ACHN (cell line): ENCODE measurements around the gene SH3PXD2A.

ENCODE experiments used
- DNase-seq: peaks from one replicate; pipeline ENCODE4 v3.0.0-alpha.2; 2015
- in situ Hi-C: cut with HindIII; loops from 2 replicates; pipeline ENCODE4 v1.10.0; 2017; ENCODE audit warnings: low sequenced_read_pairs, low pct_ligation_motif_present, low pct_unique_long_range_greater_than_20kb

The SH3PXD2A gene

GRCh38 chr10:103803941-103804340, 51.4 kb downstream of the SH3PXD2A start:
- in situ Hi-C loops, result no loop called here
- no peak for DNase-seq

- in situ Hi-C loops, result no loop called here
- no peak for DNase-seq
Observed at GRCh38 chr10:103802637-103803353, 52.6 kb downstream of the SH3PXD2A start.

GRCh38 chr10:103802081-103802480, 53.3 kb downstream of the SH3PXD2A start:
- in situ Hi-C loops, result no loop called here
- no peak for DNase-seq

GRCh38 chr10:103800789-103801540, 54.4 kb downstream of the SH3PXD2A start:
- in situ Hi-C loops, result no loop called here

GRCh38 chr10:103800089-103800488, 55.3 kb downstream of the SH3PXD2A start:
- in situ Hi-C loops, result no loop called here
- DNase-seq, result no peak

More at GRCh38 chr10:103800789-103801540, 54.4 kb downstream of the SH3PXD2A start:
- DNase-seq, result no peak

- in situ Hi-C loops, result no loop called here
- no peak for DNase-seq
Observed at GRCh38 chr10:103799341-103799740, 56.0 kb downstream of the SH3PXD2A start.

GRCh38 chr10:103798511-103798910, 56.9 kb downstream of the SH3PXD2A start:
- DNase-seq, result no peak
- in situ Hi-C loops, result no loop called here

- in situ Hi-C loops, result no loop called here
- DNase-seq, result no peak
Observed at GRCh38 chr10:103797857-103798256, 57.5 kb downstream of the SH3PXD2A start.

GRCh38 chr10:103795634-103796270, 59.6 kb downstream of the SH3PXD2A start:
- DNase-seq, result no peak
- in situ Hi-C loops, result no loop called here

- in situ Hi-C loops, result no loop called here
Observed at GRCh38 chr10:103794996-103795395, 60.4 kb downstream of the SH3PXD2A start.

GRCh38 chr10:103793920-103794883, 61.2 kb downstream of the SH3PXD2A start:
- in situ Hi-C loops, result no loop called here
- no peak for DNase-seq

More at GRCh38 chr10:103794996-103795395, 60.4 kb downstream of the SH3PXD2A start:
- DNase-seq, result no peak

- DNase-seq, result no peak
- in situ Hi-C loops, result no loop called here
Observed at GRCh38 chr10:103793429-103793828, 61.9 kb downstream of the SH3PXD2A start.

- in situ Hi-C loops, result no loop called here
- no peak for DNase-seq
Observed at GRCh38 chr10:103792547-103792946, 62.8 kb downstream of the SH3PXD2A start.

GRCh38 chr10:103791858-103792257, 63.5 kb downstream of the SH3PXD2A start:
- no peak for DNase-seq
- in situ Hi-C loops, result no loop called here

- in situ Hi-C loops, result no loop called here
Observed at GRCh38 chr10:103791291-103791690, 64.1 kb downstream of the SH3PXD2A start.

GRCh38 chr10:103790580-103790979, 64.8 kb downstream of the SH3PXD2A start:
- in situ Hi-C loops, result no loop called here
- DNase-seq, result no peak

More at GRCh38 chr10:103791291-103791690, 64.1 kb downstream of the SH3PXD2A start:
- no peak for DNase-seq

- in situ Hi-C loops, result no loop called here
- DNase-seq, result no peak
Observed at GRCh38 chr10:103789771-103790201, 65.6 kb downstream of the SH3PXD2A start.

GRCh38 chr10:103789161-103789560, 66.2 kb downstream of the SH3PXD2A start:
- DNase-seq, result no peak
- in situ Hi-C loops, result no loop called here
